Activated CD4-positive, alpha-beta memory T cell treated with anti-CD3 and anti-CD28 coated beads for 36 hours (primary cell): ENCODE measurements around the gene PPP2R3A. TPM values are rescaled to one million over a fixed set of nuclear protein-coding genes. Genes with fewer than 3 reads are reported as not detected.
"Not testable (repeated sequence)": the region's sequence is repeated elsewhere in the genome, so short reads cannot be mapped to it uniquely, and the experiment has no call there.

Experiments used
- CTCF ChIA-PET: fragments of 350-600 bp; sonication (Branson Sonifier 250); formaldehyde crosslinking; loops from one replicate; lab custom pipeline; 2021; ENCODE audit warnings: antibody characterized with exemption, inconsistent platforms; lab: Charles Lee
- POLR2A ChIA-PET: fragments of 350-600 bp; sonication (Branson Sonifier 250); formaldehyde crosslinking; loops from one replicate; lab custom pipeline; 2021; ENCODE audit warnings: antibody characterized with exemption; lab: Charles Lee
- DNase-seq: peaks from one replicate; pipeline ENCODE4 v3.0.0-alpha.2; 2020
- H3K27ac Mint-ChIP-seq: one replicate; pipeline ENCODE4 v1.8.0; 2021; ENCODE audit warnings: mixed read lengths
- H3K27me3 Mint-ChIP-seq: one replicate; pipeline ENCODE4 v1.8.0; 2021; ENCODE audit warnings: mixed read lengths
- H3K36me3 Mint-ChIP-seq: one replicate; pipeline ENCODE4 v1.8.0; 2021; ENCODE audit warnings: mixed read lengths
- H3K4me1 Mint-ChIP-seq: one replicate; pipeline ENCODE4 v1.8.0; 2021; ENCODE audit warnings: low read depth, mixed read lengths
- H3K4me3 Mint-ChIP-seq: one replicate; pipeline ENCODE4 v1.8.0; 2021; ENCODE audit warnings: mild to moderate bottlenecking, mixed read lengths
- H3K9me3 Mint-ChIP-seq: one replicate; pipeline ENCODE4 v1.8.0; 2021; ENCODE audit warnings: mixed read lengths
- intact Hi-C: fragments of 100-400 bp; cut with micrococcal nuclease; formaldehyde crosslinking; loops from one replicate; pipeline ENCODE4 v1.15.1; 2023
- total RNA-seq, 2 experiments: library from RNA; stranded (reverse); gene quantifications; one replicate each; pipeline ENCODE4 v1.2.3, GENCODE V29; 2021

PPP2R3A gene
- total RNA-seq, 2 experiments from 2014 or later, result 0.17 to 0.33 TPM

DNA sequence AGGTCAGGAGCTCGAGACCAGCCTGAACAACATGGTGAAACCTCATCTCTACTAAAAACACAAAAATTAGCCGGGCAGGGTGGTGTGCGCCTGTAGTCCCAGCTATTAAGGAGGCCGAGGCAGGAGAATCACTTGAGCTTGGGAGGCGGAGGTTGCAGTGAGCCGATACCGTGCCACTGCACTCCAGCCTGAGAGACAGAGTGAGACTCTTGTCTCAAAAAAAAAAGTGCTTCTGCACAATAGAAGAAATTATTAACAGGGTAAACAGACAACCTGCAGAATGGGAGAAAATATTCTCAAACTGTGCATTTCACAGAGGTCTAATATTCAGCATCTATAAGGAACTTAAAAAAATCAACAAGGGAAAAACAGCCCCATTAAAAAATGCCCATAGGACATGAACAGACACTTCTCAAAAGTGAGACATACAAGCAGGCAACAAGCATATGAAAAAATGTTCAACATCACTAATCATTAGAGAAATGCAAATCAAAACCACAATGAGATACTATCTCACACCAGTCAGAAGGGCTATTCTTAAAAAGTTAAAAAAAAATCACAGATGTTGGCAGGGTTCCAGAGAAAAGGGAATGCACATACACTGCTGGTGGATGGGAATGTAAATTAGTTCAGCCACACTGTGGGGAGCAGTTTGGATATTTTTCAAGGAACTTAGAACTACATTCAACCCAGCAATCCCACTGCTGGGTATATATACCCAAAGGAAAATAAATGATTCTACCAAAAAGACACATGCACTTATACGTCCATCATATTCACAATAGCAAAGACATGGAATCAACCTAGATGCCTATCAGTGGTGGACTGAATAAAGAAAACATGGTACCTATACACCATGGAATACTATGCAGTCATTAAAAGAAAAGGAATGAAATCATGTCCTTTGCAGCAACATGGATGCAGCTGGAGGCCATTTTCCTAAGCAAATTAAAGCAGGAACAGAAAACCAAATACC lies 155.1 kb downstream of the PPP2R3A start:
- POLR2A ChIA-PET, result no interaction called here
- no peaks in the 10 kb centered on the region for H3K27me3 Mint-ChIP-seq
- H3K9me3 Mint-ChIP-seq, result peaks cover 4% of the 10 kb centered on the region
- no peaks in the 10 kb centered on the region for H3K4me1 Mint-ChIP-seq
- DNase-seq, result no peak
- no peak overlapping the region for H3K27ac Mint-ChIP-seq
- CTCF ChIA-PET, result no interaction called here
- H3K4me3 Mint-ChIP-seq, result no peak overlapping the region
- no peaks in the 10 kb centered on the region for H3K36me3 Mint-ChIP-seq
- intact Hi-C loops, result no loop called here

DNA sequence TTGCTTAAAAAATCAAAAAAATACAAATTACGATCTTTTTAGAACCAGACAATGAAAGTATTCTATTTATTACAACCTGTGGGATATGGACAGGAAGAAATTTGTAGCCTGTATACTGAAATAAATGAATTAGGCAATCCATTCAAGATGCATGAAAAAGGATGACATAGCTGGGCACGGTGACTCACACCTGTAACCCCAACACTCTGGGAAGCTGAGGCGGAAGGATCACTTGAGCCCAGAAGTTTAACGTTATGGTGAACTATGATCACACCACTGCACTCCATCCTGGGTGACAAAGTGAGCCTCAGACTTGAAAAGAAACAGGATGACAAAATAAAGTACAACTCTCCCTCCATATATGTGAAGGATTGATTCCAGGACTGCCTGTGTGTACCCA lies 156.5 kb downstream of the PPP2R3A start:
- POLR2A ChIA-PET, result no interaction called here
- Mint-ChIP-seq H3K27me3 (no peaks in the 10 kb centered on the region), H3K9me3 (peaks cover 8% of the 10 kb centered on the region), H3K36me3 (peaks cover under 1% of the 10 kb centered on the region), H3K27ac (no peak overlapping the region), H3K4me3 (no peak overlapping the region), H3K4me1 (no peaks in the 10 kb centered on the region)
- intact Hi-C loops, result no loop called here
- no peak for DNase-seq
- CTCF ChIA-PET, result no interaction called here

DNA sequence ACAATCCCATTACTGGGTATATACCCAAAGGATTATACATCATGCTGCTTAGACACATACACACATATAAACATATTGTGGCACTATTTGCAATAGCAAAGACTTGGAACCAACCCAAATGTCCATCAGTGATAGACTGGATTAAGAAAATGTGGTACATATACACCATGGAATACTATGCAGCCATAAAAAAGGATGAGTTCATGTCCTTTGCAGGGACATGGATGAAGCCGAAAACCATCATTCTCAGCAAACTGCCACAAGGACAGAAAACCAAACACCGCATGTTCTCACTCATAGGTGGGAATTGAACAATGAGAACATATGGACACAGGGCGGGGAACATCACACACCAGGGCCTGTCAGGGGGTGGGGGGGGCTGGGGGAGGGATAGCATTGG lies 166.1 kb downstream of the PPP2R3A start:
- H3K27me3 Mint-ChIP-seq, CTCF ChIA-PET, POLR2A ChIA-PET, H3K36me3 Mint-ChIP-seq, H3K27ac Mint-ChIP-seq, intact Hi-C loops, H3K9me3 Mint-ChIP-seq, H3K4me1 Mint-ChIP-seq, DNase-seq, H3K4me3 Mint-ChIP-seq: not testable (repeated sequence)

GRCh38 chr3:136134091-136134490 lies 168.6 kb downstream of the PPP2R3A start:
- intact Hi-C loops, result no loop called here
- H3K9me3 Mint-ChIP-seq, result no peaks in the 10 kb centered on the region
- CTCF ChIA-PET, result no interaction called here
- POLR2A ChIA-PET, result no interaction called here
- H3K4me1 Mint-ChIP-seq, result no peaks in the 10 kb centered on the region
- DNase-seq, result no peak
- H3K4me3 Mint-ChIP-seq, result no peak overlapping the region
- H3K36me3 Mint-ChIP-seq, result no peaks in the 10 kb centered on the region
- no peak overlapping the region for H3K27ac Mint-ChIP-seq
- no peaks in the 10 kb centered on the region for H3K27me3 Mint-ChIP-seq

DNA sequence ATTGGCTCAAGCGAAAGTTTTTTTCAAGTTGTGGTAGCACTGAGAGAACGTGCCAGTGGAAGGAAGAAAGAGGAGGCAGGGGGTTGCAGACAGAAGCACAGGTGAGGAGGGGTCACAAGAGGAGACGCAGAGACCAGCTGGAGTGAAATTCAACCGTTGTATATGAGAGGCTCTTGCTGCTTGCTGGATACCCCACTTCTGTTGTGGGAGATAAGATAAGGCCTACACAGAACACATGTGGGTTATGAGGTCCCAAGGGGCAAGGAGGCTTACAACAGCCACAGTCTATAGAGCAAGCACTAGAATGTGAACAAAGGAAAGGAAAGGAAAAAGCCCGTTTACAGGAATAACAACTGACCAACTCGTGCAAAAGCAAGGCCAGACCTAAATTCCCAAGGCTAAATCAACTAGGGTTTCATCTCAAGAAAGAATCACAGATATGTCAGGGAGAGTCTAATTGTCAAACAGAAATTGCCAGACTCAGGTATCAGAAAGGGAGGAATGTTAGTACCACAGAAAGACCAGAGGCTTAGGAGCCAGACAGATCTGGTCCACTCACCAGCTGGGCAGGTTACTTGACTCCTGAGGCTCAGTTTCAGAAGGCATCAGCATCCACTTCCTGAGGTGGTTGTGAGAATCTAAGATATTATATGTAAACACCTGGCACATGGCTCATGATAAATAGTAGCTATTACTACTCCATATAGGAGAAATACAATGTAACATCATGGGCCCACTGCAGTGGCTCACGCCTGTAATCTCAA lies 169.7 kb downstream of the PPP2R3A start:
- ChIA-PET CTCF (no interaction called here), POLR2A (no interaction called here)
- no peaks in the 10 kb centered on the region for H3K36me3 Mint-ChIP-seq
- H3K27me3 Mint-ChIP-seq, result no peaks in the 10 kb centered on the region
- intact Hi-C loops, result no loop called here
- no peak for DNase-seq
- no peaks in the 10 kb centered on the region for H3K9me3 Mint-ChIP-seq
- no peak overlapping the region for H3K4me3 Mint-ChIP-seq
- H3K4me1 Mint-ChIP-seq, result no peaks in the 10 kb centered on the region
- no peak overlapping the region for H3K27ac Mint-ChIP-seq

DNA sequence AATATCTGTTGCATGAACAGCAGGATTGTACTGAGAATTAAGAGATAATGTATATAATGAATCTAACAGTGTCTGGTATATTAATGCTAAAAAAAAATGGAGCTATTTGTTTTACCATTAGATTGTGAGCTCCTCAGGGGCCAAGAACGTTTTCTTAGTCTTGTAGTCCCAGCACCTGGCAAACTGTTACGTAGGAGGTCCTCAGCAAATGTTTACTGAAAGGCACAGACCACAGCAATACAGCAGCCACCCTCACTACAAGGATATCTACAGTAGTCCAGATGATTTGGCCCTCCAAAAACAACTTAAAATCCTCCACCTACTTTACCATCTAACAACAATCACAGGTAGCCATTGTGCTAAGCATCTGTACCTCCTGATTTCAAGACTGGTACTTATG lies 170.9 kb downstream of the PPP2R3A start:
- CTCF ChIA-PET, result no interaction called here

GRCh38 chr3:136141291-136141785 lies 175.8 kb downstream of the PPP2R3A start:
- ChIA-PET CTCF (no interaction called here), POLR2A (no interaction called here)
- Mint-ChIP-seq H3K4me3 (no peak overlapping the region), H3K9me3 (no peaks in the 10 kb centered on the region), H3K27ac (no peak overlapping the region), H3K27me3 (no peaks in the 10 kb centered on the region), H3K36me3 (peaks cover 3% of the 10 kb centered on the region), H3K4me1 (peaks cover 20% of the 10 kb centered on the region)
- intact Hi-C loops, result loop anchor here (5.0 kb wide), 1 partner anchor 111 kb away; the partner anchor contains the start of gene PCCB
- no peak for DNase-seq

More for the DNA sequence above, 170.9 kb downstream of the PPP2R3A start:
- intact Hi-C loops, result no loop called here
- Mint-ChIP-seq H3K9me3 (no peaks in the 10 kb centered on the region), H3K4me3 (no peak overlapping the region), H3K27ac (no peak overlapping the region), H3K27me3 (no peaks in the 10 kb centered on the region), H3K36me3 (no peaks in the 10 kb centered on the region), H3K4me1 (peaks cover 4% of the 10 kb centered on the region)
- POLR2A ChIA-PET, result no interaction called here
- DNase-seq, result no peak

GRCh38 chr3:136141891-136142290 lies 176.4 kb downstream of the PPP2R3A start:
- no peak for DNase-seq
- no peaks in the 10 kb centered on the region for H3K9me3 Mint-ChIP-seq
- ChIA-PET CTCF (no interaction called here), POLR2A (no interaction called here)
- H3K27ac Mint-ChIP-seq, result no peak overlapping the region
- peaks cover 3% of the 10 kb centered on the region for H3K36me3 Mint-ChIP-seq
- intact Hi-C loops, result loop anchor here (5.0 kb wide), 1 partner anchor 110 kb away; the partner anchor contains the start of gene PCCB
- H3K27me3 Mint-ChIP-seq, result no peaks in the 10 kb centered on the region
- H3K4me1 Mint-ChIP-seq, result peaks cover 21% of the 10 kb centered on the region
- H3K4me3 Mint-ChIP-seq, result no peak overlapping the region

DNA sequence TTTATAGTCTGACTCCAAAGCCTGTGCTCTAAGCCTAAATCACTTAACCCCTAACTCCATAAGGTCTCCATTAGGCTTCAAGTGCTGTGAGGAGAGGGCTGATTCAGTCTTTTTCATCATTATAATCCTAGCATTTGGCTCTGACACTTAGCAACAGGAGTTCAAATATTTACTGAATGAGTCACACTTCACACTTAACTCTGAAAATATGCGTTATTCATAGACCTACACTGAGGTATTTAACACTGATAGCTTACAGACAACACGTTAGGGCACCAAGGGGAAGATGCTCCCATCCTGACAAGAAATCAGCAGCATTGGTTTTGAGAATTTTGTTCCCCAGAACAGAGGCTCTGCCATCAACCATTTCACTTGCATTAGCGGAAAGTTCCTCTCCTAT lies 177.1 kb downstream of the PPP2R3A start:
- Mint-ChIP-seq H3K27me3 (no peaks in the 10 kb centered on the region), H3K4me1 (peaks cover 27% of the 10 kb centered on the region), H3K36me3 (peaks cover 3% of the 10 kb centered on the region), H3K9me3 (no peaks in the 10 kb centered on the region), H3K4me3 (no peak overlapping the region), H3K27ac (no peak overlapping the region)
- CTCF ChIA-PET, result no interaction called here
- POLR2A ChIA-PET, result no interaction called here
- DNase-seq, result no peak
- intact Hi-C loops, result loop anchor here (5.0 kb wide), 1 partner anchor 110 kb away; the partner anchor contains the start of gene PCCB

DNA sequence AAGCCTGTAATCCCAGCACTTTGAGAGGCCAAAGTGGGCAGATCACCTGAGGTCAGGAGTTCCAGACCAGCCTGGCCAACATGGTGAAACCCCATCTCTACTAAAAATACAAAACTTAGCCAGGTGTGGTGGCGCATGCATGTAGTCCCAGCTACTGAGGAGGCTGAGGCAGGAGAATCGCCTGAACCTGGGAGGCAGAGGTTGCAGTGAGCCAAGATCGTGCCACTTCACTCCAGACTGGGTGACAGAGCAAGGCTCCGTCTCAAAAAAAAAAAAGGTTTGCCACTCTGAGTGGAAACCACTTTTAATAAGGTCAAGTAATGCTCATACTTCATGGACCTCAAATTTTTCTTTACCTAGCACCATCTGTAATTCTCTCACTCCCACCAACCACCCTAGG lies 178.9 kb downstream of the PPP2R3A start:
- CTCF ChIA-PET, result interaction anchor here (0.7 to 1.0 kb wide), 3 partner anchors 36 to 636 kb away, joined by 3 read pairs; no protein-coding TSS in a partner anchor
- H3K36me3 Mint-ChIP-seq, H3K27ac Mint-ChIP-seq, DNase-seq, H3K9me3 Mint-ChIP-seq, H3K4me3 Mint-ChIP-seq, H3K27me3 Mint-ChIP-seq, POLR2A ChIA-PET: not testable (repeated sequence)
- H3K4me1 Mint-ChIP-seq, result peaks cover 41% of the 10 kb centered on the region
- intact Hi-C loops, result loop anchor here (5.0 kb wide), 1 partner anchor 108 kb away; the partner anchor contains the start of gene PCCB

GRCh38 chr3:136146981-136147729 lies 181.6 kb downstream of the PPP2R3A start:
- no peak for DNase-seq
- no peaks in the 10 kb centered on the region for H3K9me3 Mint-ChIP-seq
- peaks cover 57% of the 10 kb centered on the region for H3K4me1 Mint-ChIP-seq
- H3K27ac Mint-ChIP-seq, result peak overlapping the region; percentile 11
- no peak overlapping the region for H3K4me3 Mint-ChIP-seq
- H3K27me3 Mint-ChIP-seq, result no peaks in the 10 kb centered on the region
- ChIA-PET POLR2A (no interaction called here), CTCF (no interaction called here)
- H3K36me3 Mint-ChIP-seq, result peaks cover 22% of the 10 kb centered on the region
- intact Hi-C loops, result loop anchor here (5.0 kb wide), 1 partner anchor 605 kb away; the partner anchor contains the start of gene STAG1
